Lung (tissue), 12 donors: ENCODE results near the gene TOR1AIP2. TPM values are rescaled to one million over a fixed set of nuclear protein-coding genes. Genes with fewer than 3 reads are reported as not detected.

Source experiments
- ATAC-seq: fragments of 200-7000 bp; cut with Tn5 transposase; one replicate; pipeline ENCODE4 v1.9.1; 2020; ENCODE audit warnings: moderate number of reproducible peaks; ENCODE audit not compliant: insufficient read depth, low FRiP score
- DNase-seq, 3 donors: peaks; one replicate each; pipeline ENCODE4 v3.0.0-alpha.2; 2013 to 2017
- H3K27ac ChIP-seq, 2 donors: one replicate each; pipeline ENCODE4 v1.5.1; 2013; ENCODE audit warnings: mild to moderate bottlenecking in 2 of 2, moderate library complexity in 2 of 2, control low read depth in 1 of 2, inconsistent platforms in 1 of 2, low read depth in 1 of 2, low read length in 1 of 2
- H3K27me3 ChIP-seq, 3 donors: one replicate each; pipeline ENCODE4 v1.5.1; 2013; ENCODE audit warnings: low read length in 2 of 3; ENCODE audit not compliant: control insufficient read depth in 3 of 3, insufficient read depth in 3 of 3
- H3K36me3 ChIP-seq, 4 donors: one replicate each; pipeline ENCODE4 v1.5.1; 2013; ENCODE audit warnings: low read length in 4 of 4, mild to moderate bottlenecking in 1 of 4, moderate library complexity in 1 of 4; ENCODE audit not compliant: control insufficient read depth in 4 of 4, insufficient read depth in 4 of 4
- H3K4me1 ChIP-seq, 5 donors: one replicate each; pipeline ENCODE4 v1.5.1; 2013; ENCODE audit warnings: low read length in 5 of 5, mild to moderate bottlenecking in 2 of 5, moderate library complexity in 1 of 5; ENCODE audit not compliant: control insufficient read depth in 5 of 5, insufficient read depth in 5 of 5
- H3K4me3 ChIP-seq: one replicate; pipeline ENCODE4 v1.5.1; 2013; ENCODE audit warnings: mild to moderate bottlenecking, control low read depth, moderate library complexity
- H3K9ac ChIP-seq, 2 donors: one replicate each; pipeline ENCODE4 v1.5.1; 2013; ENCODE audit warnings: low read length in 2 of 2, control low read depth in 1 of 2; ENCODE audit not compliant: insufficient read depth in 1 of 2
- H3K9me3 ChIP-seq, 4 donors: one replicate each; pipeline ENCODE4 v1.5.1; 2013; ENCODE audit warnings: low read length in 3 of 4, mild to moderate bottlenecking in 1 of 4, moderate library complexity in 1 of 4; ENCODE audit not compliant: control insufficient read depth in 4 of 4, insufficient read depth in 3 of 4
- WGBS, 2 donors: extraction: QIAGEN DNeasy Blood & Tissue Kit; methylation state at CpG; one replicate each; pipeline ENCODE4 v1.1.7; 2013; 5-methylcytosine and 5-hydroxymethylcytosine counted together
- polyA plus RNA-seq, 2 donors: library from polyadenylated mRNA; stranded (reverse); fragments of 200-250 nt; gene quantifications; one replicate each; pipeline ENCODE4 v1.2.1, GENCODE V29; 2013
- total RNA-seq, 2 donors: library from RNA; depleted of rRNA in 1 of 2; stranded (reverse); fragments of >200 nt in 1 of 2; gene quantifications; one replicate each; pipeline ENCODE4 v1.2.1, GENCODE V29; 2014 to 2021
- TF ChIP-seq, protein P1 (sequence below): IDR thresholded peaks from 2 replicates; pipeline ENCODE4 v1.5.1; 2012; ENCODE audit warnings: mild to moderate bottlenecking; ENCODE audit errors: control extremely low read depth, extremely low read depth
- donor health status: control.
- donor health status: control.
- donor health status: Bipolar disorder and iron deficiency.
- donor health status: healthy.
- donor health status: DM: yes; HTN: yes; CAD: no.

TOR1AIP2 gene
- total and polyA plus RNA-seq, 4 donors = 10.1 to 118 (median 51.6) TPM

DNA sequence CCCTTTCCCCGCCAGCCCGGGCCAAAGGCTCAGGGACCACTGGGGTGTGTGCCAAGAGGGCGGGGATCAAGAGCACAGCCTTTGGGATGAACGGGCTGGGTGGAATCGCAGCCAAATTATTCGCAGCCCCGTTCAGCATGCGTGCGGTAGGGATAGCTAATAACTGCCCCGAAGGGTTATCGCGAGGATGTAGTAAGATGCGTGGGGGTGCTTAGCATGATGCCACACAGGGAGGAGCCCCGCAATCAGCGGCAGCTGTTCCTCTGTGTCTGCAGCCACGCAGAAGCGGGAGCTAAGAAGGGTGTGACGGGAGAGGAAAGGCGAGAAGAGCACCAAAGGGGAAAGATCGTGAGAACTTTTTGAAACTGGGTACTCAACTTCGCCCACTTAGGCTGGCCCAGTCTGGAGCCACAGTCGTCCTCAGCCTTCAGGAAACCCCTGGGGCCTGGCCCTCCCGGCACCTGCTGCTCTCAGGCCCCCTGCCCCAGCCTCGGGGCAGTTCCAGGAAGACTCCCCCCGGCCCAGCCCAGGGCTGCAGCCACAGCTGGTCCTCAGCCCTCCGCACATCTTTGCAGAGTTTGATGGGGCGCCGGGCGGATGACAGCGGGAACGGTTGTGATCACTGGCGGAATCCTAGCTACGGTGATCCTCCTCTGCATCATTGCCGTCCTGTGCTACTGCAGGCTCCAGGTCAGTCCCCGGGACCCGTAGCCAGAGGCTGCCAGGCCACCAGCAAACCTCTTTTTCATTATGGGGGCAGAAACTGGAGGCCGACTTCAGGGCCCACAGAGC, 64.9 kb downstream of the TOR1AIP2 start:
- Histone ChIP-seq H3K27me3 (peaks cover 0 to 3% (median 2%) of the 10 kb centered on the region in 3 donors), H3K9me3 (no peaks in the 10 kb centered on the region), H3K9ac (no peak overlapping the region), H3K27ac (no peak overlapping the region), H3K4me1 (peaks cover 0 to 53% (median 14%) of the 10 kb centered on the region in 5 donors), H3K36me3 (no peaks in the 10 kb centered on the region), H3K4me3 (no peak overlapping the region)
- no peak for ATAC-seq
- 79 to 89% methylated on average over 37 of the region's 37 CpGs for WGBS, 2 donors
- TF ChIP-seq, protein P1, sequence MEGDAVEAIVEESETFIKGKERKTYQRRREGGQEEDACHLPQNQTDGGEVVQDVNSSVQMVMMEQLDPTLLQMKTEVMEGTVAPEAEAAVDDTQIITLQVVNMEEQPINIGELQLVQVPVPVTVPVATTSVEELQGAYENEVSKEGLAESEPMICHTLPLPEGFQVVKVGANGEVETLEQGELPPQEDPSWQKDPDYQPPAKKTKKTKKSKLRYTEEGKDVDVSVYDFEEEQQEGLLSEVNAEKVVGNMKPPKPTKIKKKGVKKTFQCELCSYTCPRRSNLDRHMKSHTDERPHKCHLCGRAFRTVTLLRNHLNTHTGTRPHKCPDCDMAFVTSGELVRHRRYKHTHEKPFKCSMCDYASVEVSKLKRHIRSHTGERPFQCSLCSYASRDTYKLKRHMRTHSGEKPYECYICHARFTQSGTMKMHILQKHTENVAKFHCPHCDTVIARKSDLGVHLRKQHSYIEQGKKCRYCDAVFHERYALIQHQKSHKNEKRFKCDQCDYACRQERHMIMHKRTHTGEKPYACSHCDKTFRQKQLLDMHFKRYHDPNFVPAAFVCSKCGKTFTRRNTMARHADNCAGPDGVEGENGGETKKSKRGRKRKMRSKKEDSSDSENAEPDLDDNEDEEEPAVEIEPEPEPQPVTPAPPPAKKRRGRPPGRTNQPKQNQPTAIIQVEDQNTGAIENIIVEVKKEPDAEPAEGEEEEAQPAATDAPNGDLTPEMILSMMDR = no peak
- DNase-seq = peak; percentile 70 to 80 (median 73)

DNA sequence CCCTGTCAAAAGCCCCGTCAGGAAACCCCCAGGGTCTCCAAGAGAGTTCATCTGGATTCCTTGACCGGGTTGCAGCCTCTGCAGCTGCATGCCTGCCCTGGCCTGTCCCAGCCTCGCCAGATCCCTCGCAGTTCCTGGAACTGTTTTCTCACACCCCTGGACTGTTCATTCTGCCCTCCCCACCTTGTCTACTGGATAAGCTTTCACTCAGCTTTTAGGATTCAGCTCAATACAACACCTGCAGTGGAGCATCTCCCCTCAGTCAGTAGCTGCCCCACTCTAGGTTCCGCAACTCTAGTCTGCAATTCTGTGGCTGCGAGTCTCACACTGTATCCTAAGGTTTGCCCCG, 67.3 kb downstream of the TOR1AIP2 start:
- H3K9ac ChIP-seq = no peak overlapping the region
- ATAC-seq (no peak), DNase-seq (no peak)
- TF ChIP-seq, protein P1 = no peak
- H3K4me1 ChIP-seq = peaks cover 0 to 30% (median 0%) of the 10 kb centered on the region in 5 donors
- H3K27ac ChIP-seq = no peak overlapping the region
- no peaks in the 10 kb centered on the region for H3K36me3 ChIP-seq
- peaks cover 0 to 3% (median 0%) of the 10 kb centered on the region in 3 donors for H3K27me3 ChIP-seq
- H3K9me3 ChIP-seq = no peaks in the 10 kb centered on the region
- H3K4me3 ChIP-seq = no peak overlapping the region
- WGBS, 2 donors = 81 to 86% methylated on average over 7 of the region's 7 CpGs

DNA sequence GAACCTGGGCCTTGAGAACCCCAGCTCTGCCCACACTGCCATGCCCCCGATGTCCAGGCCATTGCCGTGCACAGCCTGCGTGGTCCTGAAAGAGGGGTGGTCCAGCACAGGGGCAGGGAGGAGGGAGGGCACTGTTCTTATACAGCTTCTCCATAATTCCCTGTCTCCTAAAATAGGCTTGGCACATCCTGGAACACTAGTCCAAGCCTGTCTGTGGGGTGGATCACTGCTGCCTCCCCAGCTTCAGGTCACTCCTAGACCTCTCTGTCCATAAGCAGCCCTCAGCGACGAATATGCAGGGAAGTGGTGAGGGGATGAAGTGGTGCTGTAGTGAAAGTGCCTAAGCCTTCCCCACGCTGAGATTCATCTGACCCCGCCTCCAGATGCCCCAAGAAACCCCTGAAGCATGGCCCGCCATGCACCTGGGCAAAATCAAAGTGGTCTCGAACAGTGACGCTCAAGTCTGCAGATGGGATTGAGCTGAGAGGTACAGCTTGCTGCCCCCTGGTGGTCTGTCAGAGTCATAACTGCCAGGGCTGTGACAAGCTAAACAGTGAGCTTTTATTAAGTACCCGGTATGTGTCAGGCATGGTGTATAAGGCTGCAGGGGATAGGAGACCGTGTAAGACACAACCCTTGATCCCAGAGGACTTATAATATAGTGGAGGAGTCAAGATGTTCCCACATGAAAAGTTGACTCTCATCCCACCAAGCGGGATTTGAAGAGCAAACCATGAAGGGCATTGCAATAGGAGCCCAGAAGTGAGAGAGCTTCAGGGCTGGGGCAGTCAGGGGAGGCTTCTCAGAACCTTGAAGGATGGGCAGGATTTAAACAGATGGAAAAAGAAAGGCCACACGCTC, 67.9 kb downstream of the TOR1AIP2 start:
- Histone ChIP-seq H3K36me3 (no peaks in the 10 kb centered on the region), H3K4me1 (peaks cover 0 to 25% (median 0%) of the 10 kb centered on the region in 5 donors), H3K9ac (no peak overlapping the region), H3K4me3 (no peak overlapping the region), H3K9me3 (no peaks in the 10 kb centered on the region), H3K27ac (no peak overlapping the region), H3K27me3 (peaks cover 0 to 3% (median 0%) of the 10 kb centered on the region in 3 donors)
- peak; percentile 75 to 86 (median 79) for DNase-seq
- TF ChIP-seq, protein P1 = peak; percentile 81
- WGBS, 2 donors = 41 to 45% methylated on average over 14 of the region's 14 CpGs
- peak; percentile 69 for ATAC-seq
